GM12872 (cell line): ENCODE results near the gene IL22RA1.

Source experiments
- CTCF ChIP-seq: IDR thresholded peaks from 3 replicates; pipeline ENCODE4 v1.5.1; 2011; ENCODE audit warnings: low read depth, mild to moderate bottlenecking, low read length, moderate library complexity; ENCODE audit not compliant: insufficient read depth

IL22RA1 gene

GRCh38 chr1:24105368-24106160 is 37.4 kb downstream of the IL22RA1 start:
- TF ChIP-seq CTCF = no peak

- TF ChIP-seq CTCF = no peak
Measured at GRCh38 chr1:24104854-24105253, 38.1 kb downstream of the IL22RA1 start.

- TF ChIP-seq CTCF = no peak
Measured at GRCh38 chr1:24103879-24104278, 39.1 kb downstream of the IL22RA1 start.

- TF ChIP-seq CTCF = no peak
Measured at GRCh38 chr1:24103408-24103807, 39.5 kb downstream of the IL22RA1 start.

GRCh38 chr1:24102961-24103360 is 40.0 kb downstream of the IL22RA1 start:
- TF ChIP-seq CTCF = no peak

GRCh38 chr1:24101796-24102586 is 40.9 kb downstream of the IL22RA1 start:
- TF ChIP-seq CTCF = no peak

- no peak for TF ChIP-seq CTCF
Measured at GRCh38 chr1:24100945-24101737, 41.8 kb downstream of the IL22RA1 start.
